ENCODE data around the gene LENG1.

The LENG1 gene

GRCh38 chr19:54137699-54138488 is 21.6 kb downstream of the LENG1 start, which contains the start of gene CNOT3:
CNOT3 (plus strand) TSS chr19:54137762; CDS start chr19:54142979, 5,217 bp downstream.
- peak within 1 kb of the TSS; percentile 78 for H3K4me3 ChIP-seq (replicated peaks; ENCODE audit: insufficient read depth, low read length)
- TF ChIP-seq POLR2AphosphoS5 (IDR thresholded peaks at IDR 0.05; ENCODE audit: low read depth) (peak; percentile 69; the same call in 1 of the 2 replicates), SPI1 (IDR thresholded peaks at IDR 0.05; ENCODE audit: borderline replicate concordance, low read depth) (no peak)
- TF ChIP-seq, protein P1, sequence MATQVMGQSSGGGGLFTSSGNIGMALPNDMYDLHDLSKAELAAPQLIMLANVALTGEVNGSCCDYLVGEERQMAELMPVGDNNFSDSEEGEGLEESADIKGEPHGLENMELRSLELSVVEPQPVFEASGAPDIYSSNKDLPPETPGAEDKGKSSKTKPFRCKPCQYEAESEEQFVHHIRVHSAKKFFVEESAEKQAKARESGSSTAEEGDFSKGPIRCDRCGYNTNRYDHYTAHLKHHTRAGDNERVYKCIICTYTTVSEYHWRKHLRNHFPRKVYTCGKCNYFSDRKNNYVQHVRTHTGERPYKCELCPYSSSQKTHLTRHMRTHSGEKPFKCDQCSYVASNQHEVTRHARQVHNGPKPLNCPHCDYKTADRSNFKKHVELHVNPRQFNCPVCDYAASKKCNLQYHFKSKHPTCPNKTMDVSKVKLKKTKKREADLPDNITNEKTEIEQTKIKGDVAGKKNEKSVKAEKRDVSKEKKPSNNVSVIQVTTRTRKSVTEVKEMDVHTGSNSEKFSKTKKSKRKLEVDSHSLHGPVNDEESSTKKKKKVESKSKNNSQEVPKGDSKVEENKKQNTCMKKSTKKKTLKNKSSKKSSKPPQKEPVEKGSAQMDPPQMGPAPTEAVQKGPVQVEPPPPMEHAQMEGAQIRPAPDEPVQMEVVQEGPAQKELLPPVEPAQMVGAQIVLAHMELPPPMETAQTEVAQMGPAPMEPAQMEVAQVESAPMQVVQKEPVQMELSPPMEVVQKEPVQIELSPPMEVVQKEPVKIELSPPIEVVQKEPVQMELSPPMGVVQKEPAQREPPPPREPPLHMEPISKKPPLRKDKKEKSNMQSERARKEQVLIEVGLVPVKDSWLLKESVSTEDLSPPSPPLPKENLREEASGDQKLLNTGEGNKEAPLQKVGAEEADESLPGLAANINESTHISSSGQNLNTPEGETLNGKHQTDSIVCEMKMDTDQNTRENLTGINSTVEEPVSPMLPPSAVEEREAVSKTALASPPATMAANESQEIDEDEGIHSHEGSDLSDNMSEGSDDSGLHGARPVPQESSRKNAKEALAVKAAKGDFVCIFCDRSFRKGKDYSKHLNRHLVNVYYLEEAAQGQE (IDR thresholded peaks at IDR 0.05; ENCODE audit: insufficient replicate concordance, low read depth): no peak
- H3K27me3 ChIP-seq (ENCODE audit: insufficient read depth, poor library complexity, severe bottlenecking): no peaks in the 10 kb centered on the region
- H3K27ac ChIP-seq (replicated peaks): peak within 1 kb of the TSS; percentile 94
- no peak for DNase-seq (ENCODE audit: low read depth in 1 of 2, low spot score in 1 of 2)

DNA sequence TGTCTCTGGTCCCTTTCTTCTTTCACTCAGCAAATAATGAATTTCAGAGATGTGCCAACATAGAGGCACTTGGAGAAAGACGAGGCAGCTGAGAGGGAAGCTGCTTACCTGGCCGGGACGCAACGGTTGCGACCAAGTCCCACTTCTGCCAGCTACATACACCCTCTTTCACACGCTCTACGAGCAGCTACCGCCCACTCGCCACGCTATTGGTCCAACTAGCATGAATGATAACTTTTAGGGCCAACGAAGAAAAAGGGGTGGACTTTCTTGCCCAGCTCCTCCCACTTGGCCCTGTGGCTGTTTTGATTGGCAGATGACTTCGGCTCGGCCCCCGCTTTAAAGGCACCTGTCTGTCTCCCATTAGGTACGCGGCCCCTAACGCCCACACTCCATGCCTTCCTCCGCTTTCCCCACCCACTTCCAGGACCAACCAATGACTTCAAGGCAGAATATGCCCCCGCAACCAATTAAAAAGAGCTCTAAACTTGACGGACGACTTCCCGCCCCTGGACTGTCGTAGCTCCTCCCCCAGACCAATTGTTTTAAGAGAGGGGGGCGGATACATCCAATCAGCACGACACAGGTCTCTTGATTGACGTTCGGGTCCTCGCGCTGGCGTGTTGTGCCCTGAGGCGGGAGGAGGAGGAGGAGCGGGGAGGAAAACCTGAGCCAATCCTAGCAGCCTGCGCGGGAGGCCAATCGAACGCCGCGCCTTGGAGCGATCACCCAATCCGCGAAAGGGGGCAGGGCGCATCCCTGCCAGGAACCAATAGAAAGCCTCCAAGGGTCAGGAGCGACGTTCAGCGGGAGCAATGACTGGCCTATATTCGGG is 22.4 kb downstream of the LENG1 start:
- peak overlapping the region; percentile 94 for H3K27ac ChIP-seq (replicated peaks)
- DNase-seq (ENCODE audit: low read depth in 1 of 2, low spot score in 1 of 2): peak; percentile 100
- TF ChIP-seq, protein P2, sequence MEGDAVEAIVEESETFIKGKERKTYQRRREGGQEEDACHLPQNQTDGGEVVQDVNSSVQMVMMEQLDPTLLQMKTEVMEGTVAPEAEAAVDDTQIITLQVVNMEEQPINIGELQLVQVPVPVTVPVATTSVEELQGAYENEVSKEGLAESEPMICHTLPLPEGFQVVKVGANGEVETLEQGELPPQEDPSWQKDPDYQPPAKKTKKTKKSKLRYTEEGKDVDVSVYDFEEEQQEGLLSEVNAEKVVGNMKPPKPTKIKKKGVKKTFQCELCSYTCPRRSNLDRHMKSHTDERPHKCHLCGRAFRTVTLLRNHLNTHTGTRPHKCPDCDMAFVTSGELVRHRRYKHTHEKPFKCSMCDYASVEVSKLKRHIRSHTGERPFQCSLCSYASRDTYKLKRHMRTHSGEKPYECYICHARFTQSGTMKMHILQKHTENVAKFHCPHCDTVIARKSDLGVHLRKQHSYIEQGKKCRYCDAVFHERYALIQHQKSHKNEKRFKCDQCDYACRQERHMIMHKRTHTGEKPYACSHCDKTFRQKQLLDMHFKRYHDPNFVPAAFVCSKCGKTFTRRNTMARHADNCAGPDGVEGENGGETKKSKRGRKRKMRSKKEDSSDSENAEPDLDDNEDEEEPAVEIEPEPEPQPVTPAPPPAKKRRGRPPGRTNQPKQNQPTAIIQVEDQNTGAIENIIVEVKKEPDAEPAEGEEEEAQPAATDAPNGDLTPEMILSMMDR (IDR thresholded peaks at IDR 0.05; ENCODE audit: insufficient read depth, low read length): no peak
- no peak; the same call in 1 of the 2 replicates for TF ChIP-seq SPI1 (IDR thresholded peaks at IDR 0.05; ENCODE audit: borderline replicate concordance, low read depth)
- peak; percentile 13 for TF ChIP-seq POLR2AphosphoS5 (IDR thresholded peaks at IDR 0.05; ENCODE audit: low read depth)
- TF ChIP-seq, protein P1 (IDR thresholded peaks at IDR 0.05; ENCODE audit: insufficient replicate concordance, low read depth): no peak
- TF ChIP-seq GABPA (IDR thresholded peaks at IDR 0.05; ENCODE audit: low read depth): no peak
- H3K4me3 ChIP-seq (replicated peaks; ENCODE audit: insufficient read depth, low read length): peak overlapping the region; percentile 47
- no peaks in the 10 kb centered on the region for H3K27me3 ChIP-seq (ENCODE audit: insufficient read depth, poor library complexity, severe bottlenecking)

GRCh38 chr19:54136086-54136863 is 23.2 kb downstream of the LENG1 start:
- no peak for DNase-seq (ENCODE audit: low read depth in 1 of 2, low spot score in 1 of 2)
- peak overlapping the region; percentile 47 for H3K27ac ChIP-seq (replicated peaks)
- TF ChIP-seq, protein P1 (IDR thresholded peaks at IDR 0.05; ENCODE audit: insufficient replicate concordance, low read depth): no peak
- TF ChIP-seq POLR2AphosphoS5 (IDR thresholded peaks at IDR 0.05; ENCODE audit: low read depth): no peak
- TF ChIP-seq GABPA (IDR thresholded peaks at IDR 0.05; ENCODE audit: low read depth): no peak
- TF ChIP-seq, protein P2 (IDR thresholded peaks at IDR 0.05; ENCODE audit: insufficient read depth, low read length): no peak
- no peak for TF ChIP-seq SPI1 (IDR thresholded peaks at IDR 0.05; ENCODE audit: borderline replicate concordance, low read depth)

More at GRCh38 chr19:54136086-54136863, 23.2 kb downstream of the LENG1 start:
- no peaks in the 10 kb centered on the region for H3K27me3 ChIP-seq (ENCODE audit: insufficient read depth, poor library complexity, severe bottlenecking)
- H3K4me3 ChIP-seq (replicated peaks; ENCODE audit: insufficient read depth, low read length): peak overlapping the region; percentile 47

Measured in HL-60 (cell line).